Prostate gland (tissue), 1 donor: Measurements from ENCODE around the gene FOXC2.

ENCODE experiments used
- POLR2A ChIP-seq: fragments of 450-650 bp; IDR thresholded peaks from one replicate; pipeline ENCODE4 v1.6.1; 2016; ENCODE audit warnings: antibody characterized with exemption, mild to moderate bottlenecking
- POLR2AphosphoS5 ChIP-seq: sonication (generic); formaldehyde crosslinking; IDR thresholded peaks from one replicate; pipeline ENCODE4 v1.6.1; 2017; ENCODE audit warnings: antibody characterized with exemption

DNA sequence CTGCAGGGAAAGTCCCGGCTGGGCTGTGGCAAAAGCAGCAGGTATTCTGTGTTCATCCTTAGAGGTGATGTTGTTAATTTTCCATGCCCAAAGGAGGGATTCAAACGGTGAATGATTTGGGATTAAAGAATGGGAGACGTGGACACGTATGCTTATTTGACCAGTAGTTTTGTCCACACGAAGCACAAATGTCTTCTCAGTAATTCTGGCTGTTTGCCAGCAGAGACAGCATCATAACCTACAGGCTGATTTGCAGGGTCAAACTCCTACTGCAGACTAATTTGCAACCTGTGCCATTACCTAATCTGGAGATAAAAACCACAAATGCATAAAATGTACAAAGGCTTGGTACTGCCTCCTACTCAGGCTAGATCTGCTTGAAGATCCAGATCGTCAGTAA is 25.7 kb upstream of the FOXC2 start:
- TF ChIP-seq POLR2AphosphoS5 = no peak
- TF ChIP-seq POLR2A = no peak
